Measurements from ENCODE around the gene SENP2.

SENP2 gene

DNA sequence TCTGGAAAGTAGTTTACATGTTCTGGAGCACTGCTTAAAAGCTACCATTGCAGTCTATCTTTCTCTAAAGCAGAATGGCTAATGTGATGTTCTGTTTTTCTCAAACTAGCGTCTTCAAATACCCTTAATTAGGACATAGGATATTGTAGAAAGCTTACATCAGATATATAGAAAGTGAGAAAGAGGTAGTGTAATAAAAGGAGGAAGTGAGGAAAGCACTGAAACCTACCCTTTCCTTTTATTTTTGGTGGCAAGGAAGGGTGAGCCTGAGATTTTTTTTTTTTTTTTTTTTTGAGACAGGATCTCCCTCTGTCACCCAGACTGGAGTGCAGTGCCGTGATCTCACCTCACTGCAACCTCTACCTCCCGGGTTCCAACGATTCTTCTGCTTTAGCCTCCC is 9.4 kb downstream of the SENP2 start:
- no peak overlapping the region for H2AK5ac ChIP-seq (ENCODE audit: low read length)
- no peak overlapping the region for H3K27ac ChIP-seq (ENCODE audit: low read depth, low read length)
- no peak overlapping the region for H3K9ac ChIP-seq (ENCODE audit: low read length)
- H2BK120ac ChIP-seq (ENCODE audit: insufficient read depth, low read length, poor library complexity), result no peak overlapping the region
- H3K4me3 ChIP-seq (ENCODE audit: low read depth, low read length), result no peak overlapping the region
- H3K36me3 ChIP-seq (ENCODE audit: control insufficient read depth in 1 of 2, insufficient read depth in 2 of 2, low read length in 2 of 2), result peaks cover 6 to 12% of the 10 kb centered on the region in 2 experiments
- H3K79me2 ChIP-seq (ENCODE audit: control insufficient read depth, insufficient read depth, low read length, poor library complexity), result no peaks in the 10 kb centered on the region
- DNase-seq, result no peak
- H3K18ac ChIP-seq (ENCODE audit: low read length), result no peak overlapping the region
- H3K23ac ChIP-seq (ENCODE audit: low read length), result no peak overlapping the region
- no peak overlapping the region for H2BK12ac ChIP-seq (ENCODE audit: low read length)
- no peak overlapping the region for H2BK5ac ChIP-seq (ENCODE audit: low read depth, low read length, poor library complexity)
- no peak overlapping the region for H2AFZ ChIP-seq (ENCODE audit: insufficient read depth, low read length, poor library complexity)
- H3K4me2 ChIP-seq (ENCODE audit: low read length), result no peak overlapping the region
- H3K14ac ChIP-seq (ENCODE audit: low read length), result no peak overlapping the region
- H4K12ac ChIP-seq (ENCODE audit: low read depth, low read length), result no peak overlapping the region
- no peaks in the 10 kb centered on the region for H3K79me1 ChIP-seq (ENCODE audit: low read length)
- no peaks in the 10 kb centered on the region for H3K27me3 ChIP-seq (ENCODE audit: insufficient read depth, low read length)
- H3K4ac ChIP-seq (ENCODE audit: low read depth, low read length), result no peak overlapping the region
- no peak overlapping the region for H4K8ac ChIP-seq (ENCODE audit: low read depth, low read length)
- no peak overlapping the region for H4K91ac ChIP-seq (ENCODE audit: low read depth, low read length)
- no CpG with 5 or more reads among the region's 4 CpGs for WGBS (ENCODE audit: extremely low coverage, insufficient coverage, insufficient read length)
- H3K4me1 ChIP-seq (ENCODE audit: control insufficient read depth in 1 of 2, insufficient read depth in 2 of 2, low read length in 2 of 2), result no peaks in the 10 kb centered on the region
- no peaks in the 10 kb centered on the region for H3K9me3 ChIP-seq (ENCODE audit: insufficient read depth, low read depth, low read length)

DNA sequence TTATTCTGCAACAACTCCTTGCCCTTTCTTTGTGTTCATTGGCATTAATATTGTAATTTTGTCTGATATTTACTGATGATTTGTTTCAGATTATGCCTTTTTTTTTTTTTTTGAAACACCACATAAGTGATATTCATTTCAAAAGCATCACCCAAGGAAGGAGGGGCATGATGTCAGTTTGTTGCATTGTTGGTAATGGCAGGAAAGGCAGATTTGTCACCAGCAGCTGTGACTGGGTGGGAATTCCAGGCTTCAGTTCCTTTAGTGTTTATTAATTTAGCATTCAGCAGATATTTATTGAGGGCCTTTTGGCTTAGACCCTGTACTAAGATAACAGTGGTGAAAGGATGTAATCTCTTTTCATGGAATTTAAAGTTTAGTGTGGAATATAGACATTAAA is 19.5 kb downstream of the SENP2 start:
- H2AFZ ChIP-seq (ENCODE audit: insufficient read depth, low read length, poor library complexity), result no peak overlapping the region
- no peaks in the 10 kb centered on the region for H3K27me3 ChIP-seq (ENCODE audit: insufficient read depth, low read length)
- H3K4me3 ChIP-seq (ENCODE audit: low read depth, low read length), result no peak overlapping the region
- no peak overlapping the region for H4K12ac ChIP-seq (ENCODE audit: low read depth, low read length)
- H3K9ac ChIP-seq (ENCODE audit: low read length), result no peak overlapping the region
- no peak overlapping the region for H3K14ac ChIP-seq (ENCODE audit: low read length)
- no peak overlapping the region for H2BK5ac ChIP-seq (ENCODE audit: low read depth, low read length, poor library complexity)
- no peaks in the 10 kb centered on the region for H3K79me1 ChIP-seq (ENCODE audit: low read length)
- H3K23ac ChIP-seq (ENCODE audit: low read length), result no peak overlapping the region
- H3K9me3 ChIP-seq (ENCODE audit: insufficient read depth, low read depth, low read length), result no peaks in the 10 kb centered on the region
- H3K79me2 ChIP-seq (ENCODE audit: control insufficient read depth, insufficient read depth, low read length, poor library complexity), result no peaks in the 10 kb centered on the region
- H3K4me2 ChIP-seq (ENCODE audit: low read length), result no peak overlapping the region
- no peak overlapping the region for H2AK5ac ChIP-seq (ENCODE audit: low read length)
- no peak for DNase-seq
- H2BK12ac ChIP-seq (ENCODE audit: low read length), result no peak overlapping the region
- no peak overlapping the region for H3K18ac ChIP-seq (ENCODE audit: low read length)
- no peaks in the 10 kb centered on the region for H3K4me1 ChIP-seq (ENCODE audit: control insufficient read depth in 1 of 2, insufficient read depth in 2 of 2, low read length in 2 of 2)
- H3K4ac ChIP-seq (ENCODE audit: low read depth, low read length), result no peak overlapping the region
- no peak overlapping the region for H4K8ac ChIP-seq (ENCODE audit: low read depth, low read length)
- H3K27ac ChIP-seq (ENCODE audit: low read depth, low read length), result no peak overlapping the region
- H4K91ac ChIP-seq (ENCODE audit: low read depth, low read length), result no peak overlapping the region
- H3K36me3 ChIP-seq (ENCODE audit: control insufficient read depth in 1 of 2, insufficient read depth in 2 of 2, low read length in 2 of 2), result peaks cover 14 to 17% of the 10 kb centered on the region in 2 experiments
- no peak overlapping the region for H2BK120ac ChIP-seq (ENCODE audit: insufficient read depth, low read length, poor library complexity)

DNA sequence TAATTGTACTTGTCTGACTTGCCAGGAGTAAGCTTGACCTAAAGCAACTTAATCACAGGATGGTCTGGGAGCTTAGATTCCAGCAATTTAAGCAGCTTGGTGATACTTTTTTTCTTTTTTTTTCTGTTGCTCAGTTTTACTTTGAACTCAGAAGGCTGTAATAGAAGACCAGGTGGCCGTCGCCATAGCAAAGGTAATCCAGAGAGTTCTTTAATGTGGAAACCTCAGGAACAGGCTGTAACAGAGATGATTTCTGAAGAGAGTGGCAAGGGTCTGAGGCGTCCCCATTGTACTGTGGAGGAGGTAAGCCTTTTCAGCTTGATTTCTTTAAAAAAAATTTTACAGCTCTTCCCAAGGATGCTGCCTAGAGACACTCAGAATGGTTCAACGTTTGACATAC is 20.1 kb downstream of the SENP2 start:
- no peak overlapping the region for H2BK5ac ChIP-seq (ENCODE audit: low read depth, low read length, poor library complexity)
- no peaks in the 10 kb centered on the region for H3K9me3 ChIP-seq (ENCODE audit: insufficient read depth, low read depth, low read length)
- no CpG with 5 or more reads among the region's 4 CpGs for WGBS (ENCODE audit: extremely low coverage, insufficient coverage, insufficient read length)
- H3K23ac ChIP-seq (ENCODE audit: low read length), result no peak overlapping the region
- no peak overlapping the region for H3K18ac ChIP-seq (ENCODE audit: low read length)
- H3K9ac ChIP-seq (ENCODE audit: low read length), result no peak overlapping the region
- no peak for DNase-seq
- no peaks in the 10 kb centered on the region for H3K4me1 ChIP-seq (ENCODE audit: control insufficient read depth in 1 of 2, insufficient read depth in 2 of 2, low read length in 2 of 2)
- H3K27ac ChIP-seq (ENCODE audit: low read depth, low read length), result no peak overlapping the region
- H3K4me2 ChIP-seq (ENCODE audit: low read length), result no peak overlapping the region
- H3K4ac ChIP-seq (ENCODE audit: low read depth, low read length), result no peak overlapping the region
- H3K79me2 ChIP-seq (ENCODE audit: control insufficient read depth, insufficient read depth, low read length, poor library complexity), result no peaks in the 10 kb centered on the region
- no peaks in the 10 kb centered on the region for H3K27me3 ChIP-seq (ENCODE audit: insufficient read depth, low read length)
- no peaks in the 10 kb centered on the region for H3K79me1 ChIP-seq (ENCODE audit: low read length)
- no peak overlapping the region for H4K8ac ChIP-seq (ENCODE audit: low read depth, low read length)
- H2BK120ac ChIP-seq (ENCODE audit: insufficient read depth, low read length, poor library complexity), result no peak overlapping the region
- H4K12ac ChIP-seq (ENCODE audit: low read depth, low read length), result no peak overlapping the region
- H2AK5ac ChIP-seq (ENCODE audit: low read length), result no peak overlapping the region
- peaks cover 16 to 17% of the 10 kb centered on the region in 2 experiments for H3K36me3 ChIP-seq (ENCODE audit: control insufficient read depth in 1 of 2, insufficient read depth in 2 of 2, low read length in 2 of 2)
- H2BK12ac ChIP-seq (ENCODE audit: low read length), result no peak overlapping the region
- no peak overlapping the region for H4K91ac ChIP-seq (ENCODE audit: low read depth, low read length)
- no peak overlapping the region for H3K14ac ChIP-seq (ENCODE audit: low read length)
- H2AFZ ChIP-seq (ENCODE audit: insufficient read depth, low read length, poor library complexity), result no peak overlapping the region
- no peak overlapping the region for H3K4me3 ChIP-seq (ENCODE audit: low read depth, low read length)

DNA sequence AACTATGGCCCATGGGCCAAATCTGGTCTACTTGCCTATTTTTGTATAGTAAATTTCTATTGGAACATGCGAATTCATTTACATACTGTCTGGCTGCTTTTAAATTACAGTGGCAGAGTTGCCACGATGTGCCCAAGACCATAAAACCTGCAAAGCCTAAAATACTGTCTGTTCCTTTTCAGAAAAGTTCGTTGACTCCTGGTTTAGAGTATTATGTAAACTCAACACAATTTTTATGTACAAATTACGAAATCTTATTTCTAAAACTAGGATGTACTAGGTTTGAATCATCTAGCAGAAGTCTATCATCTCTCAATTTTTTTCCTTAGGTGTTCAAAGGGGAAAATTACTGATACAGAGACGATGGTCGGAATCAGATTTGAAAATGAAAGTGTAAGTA is 26.9 kb downstream of the SENP2 start:
- no peak overlapping the region for H2BK12ac ChIP-seq (ENCODE audit: low read length)
- no peak overlapping the region for H3K4me2 ChIP-seq (ENCODE audit: low read length)
- H2BK120ac ChIP-seq (ENCODE audit: insufficient read depth, low read length, poor library complexity), result no peak overlapping the region
- H2AK5ac ChIP-seq (ENCODE audit: low read length), result no peak overlapping the region
- H3K23ac ChIP-seq (ENCODE audit: low read length), result no peak overlapping the region
- no peaks in the 10 kb centered on the region for H3K79me1 ChIP-seq (ENCODE audit: low read length)
- no peaks in the 10 kb centered on the region for H3K27me3 ChIP-seq (ENCODE audit: insufficient read depth, low read length)
- H3K27ac ChIP-seq (ENCODE audit: low read depth, low read length), result no peak overlapping the region
- H3K4me1 ChIP-seq (ENCODE audit: control insufficient read depth in 1 of 2, insufficient read depth in 2 of 2, low read length in 2 of 2), result no peaks in the 10 kb centered on the region
- H2AFZ ChIP-seq (ENCODE audit: insufficient read depth, low read length, poor library complexity), result no peak overlapping the region
- no peaks in the 10 kb centered on the region for H3K9me3 ChIP-seq (ENCODE audit: insufficient read depth, low read depth, low read length)
- DNase-seq, result no peak
- H4K12ac ChIP-seq (ENCODE audit: low read depth, low read length), result no peak overlapping the region
- no peak overlapping the region for H4K91ac ChIP-seq (ENCODE audit: low read depth, low read length)
- H3K14ac ChIP-seq (ENCODE audit: low read length), result no peak overlapping the region
- no peak overlapping the region for H2BK5ac ChIP-seq (ENCODE audit: low read depth, low read length, poor library complexity)
- H3K36me3 ChIP-seq (ENCODE audit: control insufficient read depth in 1 of 2, insufficient read depth in 2 of 2, low read length in 2 of 2), result peaks cover 13 to 15% of the 10 kb centered on the region in 2 experiments
- no peak overlapping the region for H3K18ac ChIP-seq (ENCODE audit: low read length)
- no peaks in the 10 kb centered on the region for H3K79me2 ChIP-seq (ENCODE audit: control insufficient read depth, insufficient read depth, low read length, poor library complexity)
- no peak overlapping the region for H3K9ac ChIP-seq (ENCODE audit: low read length)
- H3K4me3 ChIP-seq (ENCODE audit: low read depth, low read length), result no peak overlapping the region
- H4K8ac ChIP-seq (ENCODE audit: low read depth, low read length), result no peak overlapping the region
- no peak overlapping the region for H3K4ac ChIP-seq (ENCODE audit: low read depth, low read length)
- no CpG with 5 or more reads among the region's 6 CpGs for WGBS (ENCODE audit: extremely low coverage, insufficient coverage, insufficient read length)
